Stimulated activated CD8-positive, alpha-beta memory T cell treated with anti-CD3 and anti-CD28 coated beads, Interleukin-7, amount 100 ng/mL, for 1 hour (primary cell): ENCODE data around the gene KRT9.

Experiments
- DNase-seq, 2 donors: peaks; one replicate each; pipeline ENCODE4 v3.0.0-alpha.2; 2020; ENCODE audit warnings: low read depth in 2 of 2

The KRT9 gene

GRCh38 chr17:41530062-41531048 lies 41.5 kb downstream of the KRT9 start:
- no peak for DNase-seq

- DNase-seq, result no peak
Measured at GRCh38 chr17:41529491-41529915, 42.4 kb downstream of the KRT9 start.

DNA sequence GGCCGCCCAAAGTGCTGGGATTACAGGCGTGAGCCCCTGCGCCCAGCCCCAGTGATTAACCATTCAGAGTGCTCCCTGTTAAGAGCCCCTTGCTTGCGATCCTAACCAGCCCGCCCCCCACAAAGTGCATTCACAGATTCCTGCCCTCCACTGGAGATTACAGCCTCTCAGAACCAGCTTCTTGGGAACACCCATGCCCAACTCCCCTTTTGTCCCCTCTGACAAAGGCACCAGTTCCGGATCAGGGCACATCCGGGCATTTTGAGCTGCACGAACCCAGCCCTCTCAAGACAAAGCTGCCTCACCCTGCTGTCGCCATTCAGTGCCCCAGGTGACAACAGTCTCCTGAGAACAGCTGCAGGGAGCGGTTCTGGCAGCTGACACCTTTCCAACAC lies 42.9 kb downstream of the KRT9 start:
- no peak for DNase-seq

DNA sequence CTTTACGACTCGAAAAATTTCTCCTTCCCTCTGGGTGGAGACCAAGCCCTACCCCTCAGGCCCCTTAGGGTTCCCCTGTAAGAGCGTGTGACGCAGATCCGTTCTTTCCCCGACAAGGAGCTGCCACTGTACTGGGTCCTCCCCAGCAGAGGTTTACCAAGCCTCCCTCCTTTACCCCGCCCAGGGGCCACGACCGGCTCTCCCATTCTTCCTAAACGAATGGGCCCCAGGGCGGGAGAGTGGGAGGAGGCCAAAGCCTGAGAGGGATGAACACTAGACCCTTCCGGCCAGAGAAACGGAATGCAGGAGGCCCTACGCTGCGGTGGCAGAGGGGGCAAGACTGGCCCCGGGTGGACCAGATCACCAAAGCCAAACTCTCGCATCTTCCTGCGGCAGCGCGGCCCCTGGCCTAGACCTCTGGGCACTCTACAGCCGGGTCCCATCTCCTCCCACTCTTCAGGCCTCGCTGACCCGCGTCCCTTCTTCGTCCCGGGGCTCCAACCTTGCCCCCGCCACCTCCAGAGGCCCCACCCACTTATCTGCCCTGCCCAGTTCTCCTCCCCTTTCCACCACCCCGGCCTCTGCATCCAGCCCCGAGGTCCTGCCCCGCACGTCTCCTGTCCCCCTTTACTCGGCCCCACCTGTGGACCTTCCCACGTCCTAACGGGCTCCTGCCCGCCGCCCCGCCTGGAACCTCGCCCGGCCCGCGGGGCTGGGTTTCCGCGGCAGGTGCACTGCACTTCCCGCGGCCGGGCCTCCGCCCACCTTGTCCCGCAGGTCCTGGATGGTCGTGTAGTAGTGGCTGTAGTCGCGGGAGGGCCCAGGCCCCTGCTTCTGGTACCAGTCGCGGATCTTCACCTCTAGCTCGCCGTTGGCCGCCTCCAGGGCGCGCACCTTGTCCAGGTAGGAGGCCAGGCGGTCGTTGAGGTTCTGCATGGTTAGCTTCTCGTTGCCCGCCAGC lies 44.5 kb downstream of the KRT9 start:
- no peak for DNase-seq

GRCh38 chr17:41524261-41524660 lies 47.6 kb downstream of the KRT9 start:
- no peak for DNase-seq

- DNase-seq, result no peak
Measured at GRCh38 chr17:41523787-41524186, 48.1 kb downstream of the KRT9 start.

GRCh38 chr17:41523225-41523593 lies 48.6 kb downstream of the KRT9 start:
- no peak for DNase-seq

- no peak for DNase-seq
Measured at GRCh38 chr17:41522301-41523224, 49.3 kb downstream of the KRT9 start.

DNA sequence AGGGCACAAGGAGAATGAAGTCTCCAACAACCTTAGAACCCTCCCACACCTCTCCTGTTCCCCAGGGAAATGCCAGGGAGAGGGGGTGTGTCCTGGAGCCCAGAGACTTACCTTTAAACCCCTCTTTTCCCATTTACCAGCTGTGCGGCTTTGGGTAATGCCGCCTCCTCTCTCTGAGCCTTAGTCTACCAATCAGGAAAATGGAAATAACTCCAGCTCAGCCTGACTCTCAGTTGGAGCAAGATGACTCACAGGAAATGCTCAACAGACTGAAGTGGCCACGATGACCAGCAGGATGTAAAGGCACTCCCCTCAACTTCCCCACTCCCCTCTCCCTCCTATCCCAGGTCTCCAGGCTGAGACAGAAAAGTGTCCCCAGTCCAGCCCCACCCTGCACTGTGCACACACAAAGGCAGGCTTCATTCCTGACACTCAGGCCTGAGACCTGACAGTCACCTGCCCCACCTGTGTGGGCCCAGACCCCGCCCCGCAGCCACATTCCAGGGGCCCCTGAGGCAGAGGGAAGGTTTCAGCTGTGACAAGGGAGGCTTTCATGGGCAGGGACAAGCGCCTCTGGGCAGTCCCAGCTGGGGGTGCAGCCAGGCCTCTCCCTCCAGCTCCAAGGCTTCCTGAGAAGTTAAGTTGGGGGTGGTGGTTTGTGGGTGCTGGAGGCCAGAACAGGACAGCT lies 50.1 kb downstream of the KRT9 start:
- no peak for DNase-seq

DNA sequence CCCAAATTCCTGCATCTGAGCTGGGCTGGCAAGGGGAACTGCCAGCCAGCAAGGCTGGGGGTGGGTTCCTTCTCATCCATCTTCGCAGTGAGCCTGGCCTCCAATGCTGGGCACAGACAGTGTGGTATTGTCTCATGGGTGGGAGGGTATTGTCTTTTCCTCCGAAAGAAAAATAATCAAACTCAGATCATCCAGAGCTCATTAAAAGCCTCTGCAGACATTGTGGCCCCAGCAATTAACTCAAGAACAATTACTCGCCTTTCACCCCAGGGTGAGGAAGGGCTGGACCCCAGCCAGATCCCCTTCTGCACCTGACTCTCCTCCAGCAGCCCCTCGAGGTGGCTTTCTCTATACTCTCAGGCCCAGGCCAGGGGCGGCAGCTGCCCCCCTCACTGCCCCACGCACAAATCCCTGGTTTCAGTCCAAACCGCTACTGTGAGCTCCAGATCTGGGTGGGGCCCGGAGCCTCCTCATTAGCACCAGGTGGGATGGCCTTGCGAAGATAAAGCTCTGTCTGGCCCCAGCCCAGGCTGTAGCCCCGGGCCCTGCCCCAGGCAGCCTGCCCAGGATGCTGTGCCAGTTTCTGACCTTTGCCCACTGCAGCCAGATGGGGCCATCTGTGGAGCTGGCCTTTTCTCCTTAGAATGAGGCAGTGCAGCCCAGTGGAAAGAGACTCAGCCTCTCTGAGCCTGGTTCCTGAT lies 50.9 kb downstream of the KRT9 start:
- no peak for DNase-seq

DNA sequence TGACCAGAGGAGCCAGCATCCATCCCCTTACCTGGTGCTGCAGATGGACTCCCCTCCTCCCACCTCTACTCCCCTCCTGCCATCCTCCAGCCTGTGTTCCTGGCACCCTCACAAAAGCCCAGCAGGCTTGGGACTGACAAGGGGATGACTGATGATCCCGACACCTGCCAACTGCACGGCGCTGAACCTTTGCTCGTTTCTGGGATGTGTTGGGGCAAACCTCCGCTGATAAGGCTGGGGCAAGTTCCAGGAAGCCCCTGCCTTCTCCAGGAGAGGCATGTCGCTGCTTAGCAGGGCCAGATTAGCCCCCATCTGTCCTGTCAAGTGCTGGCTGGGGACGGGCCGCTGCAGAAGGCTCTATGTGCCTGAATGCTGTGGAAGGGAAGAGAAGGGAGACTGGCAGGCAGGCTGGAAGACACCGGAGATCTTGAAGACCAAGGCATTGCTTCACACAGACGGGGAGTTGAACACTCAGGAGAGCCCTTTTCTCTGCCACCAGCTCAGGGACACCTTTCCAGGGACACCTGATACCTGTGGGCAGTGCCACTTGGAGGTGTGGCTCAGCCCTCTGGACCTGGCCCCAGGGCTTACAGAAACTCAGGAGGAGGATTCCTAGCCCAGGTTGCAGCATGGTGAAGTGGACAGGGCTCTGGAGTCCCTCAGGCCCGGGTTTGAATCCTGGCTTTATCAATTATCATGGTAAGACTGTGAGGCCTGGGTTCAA lies 52.2 kb downstream of the KRT9 start:
- no peak for DNase-seq

GRCh38 chr17:41518789-41519449 lies 52.9 kb downstream of the KRT9 start, which contains the start of gene KRT15:
Gene KRT15, minus strand, starts transcription at chr17:41518890. Its CDS starts 63 bp downstream, at chr17:41518827.
- no peak for DNase-seq

- no peak for DNase-seq
Measured at GRCh38 chr17:41518031-41518430, 53.8 kb downstream of the KRT9 start.

DNA sequence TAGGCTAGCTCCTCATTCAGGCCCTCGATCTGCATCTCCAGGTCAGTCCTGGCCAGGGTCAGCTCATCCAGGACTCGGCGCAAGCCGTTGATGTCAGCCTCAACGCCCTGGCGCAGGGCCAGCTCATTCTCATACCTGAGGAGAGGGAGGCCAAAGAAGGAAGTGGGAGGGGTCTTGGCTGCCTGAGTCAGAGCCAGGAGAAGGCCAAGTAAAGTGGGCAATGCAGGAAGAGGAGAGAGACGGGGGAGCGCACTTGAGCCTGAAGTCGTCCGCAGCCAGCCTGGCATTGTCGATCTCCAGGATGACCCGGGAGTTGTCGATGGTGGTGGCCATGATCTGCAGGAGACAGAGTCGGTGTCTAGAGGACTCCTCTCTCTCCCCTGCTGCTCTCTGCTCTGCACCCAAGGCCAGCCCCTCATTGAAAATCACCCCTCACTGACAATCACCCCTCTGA lies 55.0 kb downstream of the KRT9 start:
- no peak for DNase-seq

- DNase-seq, result no peak
Measured at GRCh38 chr17:41516147-41516829, 55.6 kb downstream of the KRT9 start.
